ENCODE measurements around the gene C22orf23. TPM values are rescaled to one million over a fixed set of nuclear protein-coding genes. Genes with fewer than 3 reads are reported as not detected.

Gene C22orf23
- total and polyA plus RNA-seq, 2 of the 13 experiments (the other 11 are each of a cell fraction or from before 2014, with no cell fraction given) = 0.21 to 0.24 TPM

DNA sequence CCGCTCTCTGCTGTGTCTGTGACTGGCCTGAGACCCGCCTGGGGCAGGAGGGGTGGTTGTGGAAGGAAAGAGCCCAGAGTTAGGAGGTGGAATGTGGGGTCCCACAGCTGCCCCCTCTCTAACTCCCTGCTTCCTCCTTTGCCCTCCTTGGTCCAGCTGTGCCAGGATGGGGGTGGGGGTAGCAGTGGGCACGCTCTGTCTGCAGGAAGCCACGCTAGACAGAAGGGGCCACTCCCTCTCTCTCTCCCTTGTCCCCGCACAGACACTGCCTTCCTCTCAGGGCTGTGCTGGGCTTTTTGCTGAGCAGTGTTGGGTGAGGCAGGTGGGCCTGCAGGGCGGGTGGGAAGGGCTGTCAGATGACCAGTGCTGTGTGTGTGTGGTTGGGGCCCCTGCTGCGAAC, 33.0 kb upstream of the C22orf23 start (continued):
- TF ChIP-seq ZNF296 (CRISPR knock-in tag; conservative IDR thresholded peaks at IDR 0.05) (no peak), SMARCE1 (IDR thresholded peaks at IDR 0.05; ENCODE audit: borderline replicate concordance) (no peak), KAT7 (CRISPR knock-in tag; IDR thresholded peaks at IDR 0.05; ENCODE audit: borderline replicate concordance) (no peak), SALL1 (CRISPR knock-in tag; IDR thresholded peaks at IDR 0.05) (no peak), SP1 (IDR thresholded peaks at IDR 0.05) (no peak), SP1 (CRISPR knock-in tag; IDR thresholded peaks at IDR 0.05) (no peak), ARNT2 (CRISPR knock-in tag; IDR thresholded peaks at IDR 0.05; ENCODE audit: low read depth) (no peak), CREM (IDR thresholded peaks at IDR 0.05) (no peak), CREM (CRISPR knock-in tag; IDR thresholded peaks at IDR 0.05) (no peak), ZNF724P (CRISPR knock-in tag; IDR thresholded peaks at IDR 0.05; ENCODE audit: borderline replicate concordance) (no peak)
- TF ChIP-seq, protein P1, sequence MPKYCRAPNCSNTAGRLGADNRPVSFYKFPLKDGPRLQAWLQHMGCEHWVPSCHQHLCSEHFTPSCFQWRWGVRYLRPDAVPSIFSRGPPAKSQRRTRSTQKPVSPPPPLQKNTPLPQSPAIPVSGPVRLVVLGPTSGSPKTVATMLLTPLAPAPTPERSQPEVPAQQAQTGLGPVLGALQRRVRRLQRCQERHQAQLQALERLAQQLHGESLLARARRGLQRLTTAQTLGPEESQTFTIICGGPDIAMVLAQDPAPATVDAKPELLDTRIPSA (CRISPR knock-in tag; IDR thresholded peaks at IDR 0.05; ENCODE audit: borderline replicate concordance) = no peak
- TF ChIP-seq, protein P2, sequence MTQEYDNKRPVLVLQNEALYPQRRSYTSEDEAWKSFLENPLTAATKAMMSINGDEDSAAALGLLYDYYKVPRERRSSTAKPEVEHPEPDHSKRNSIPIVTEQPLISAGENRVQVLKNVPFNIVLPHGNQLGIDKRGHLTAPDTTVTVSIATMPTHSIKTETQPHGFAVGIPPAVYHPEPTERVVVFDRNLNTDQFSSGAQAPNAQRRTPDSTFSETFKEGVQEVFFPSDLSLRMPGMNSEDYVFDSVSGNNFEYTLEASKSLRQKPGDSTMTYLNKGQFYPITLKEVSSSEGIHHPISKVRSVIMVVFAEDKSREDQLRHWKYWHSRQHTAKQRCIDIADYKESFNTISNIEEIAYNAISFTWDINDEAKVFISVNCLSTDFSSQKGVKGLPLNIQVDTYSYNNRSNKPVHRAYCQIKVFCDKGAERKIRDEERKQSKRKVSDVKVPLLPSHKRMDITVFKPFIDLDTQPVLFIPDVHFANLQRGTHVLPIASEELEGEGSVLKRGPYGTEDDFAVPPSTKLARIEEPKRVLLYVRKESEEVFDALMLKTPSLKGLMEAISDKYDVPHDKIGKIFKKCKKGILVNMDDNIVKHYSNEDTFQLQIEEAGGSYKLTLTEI (CRISPR knock-in tag; conservative IDR thresholded peaks at IDR 0.05) = no peak

DNA sequence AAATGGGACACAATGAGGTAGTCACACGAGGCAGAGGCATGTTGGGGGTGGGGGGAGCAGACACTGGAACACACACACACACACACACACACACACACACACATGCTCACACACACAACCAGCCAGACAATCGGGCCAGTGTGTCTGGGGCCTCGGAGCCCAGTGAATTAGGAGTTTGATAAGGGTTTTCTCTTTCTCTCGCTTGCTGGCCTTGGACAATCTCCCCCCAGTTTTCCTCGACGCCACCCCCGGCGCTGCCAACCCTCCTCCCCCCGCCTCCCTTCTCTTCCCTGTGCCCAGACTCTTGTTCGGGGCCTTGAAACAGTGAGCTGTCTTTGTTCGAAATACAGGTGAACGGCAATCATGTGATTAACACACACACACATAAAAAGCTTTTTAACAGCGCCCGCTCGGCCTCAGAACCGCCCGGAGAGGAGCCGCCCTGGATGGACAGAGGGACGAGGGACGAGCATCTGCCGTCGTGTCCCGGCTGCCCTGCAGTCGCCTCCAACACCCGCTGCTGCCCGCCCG, 32.4 kb upstream of the C22orf23 start:
- Histone ChIP-seq H3K36me3 (replicated peaks in 1 of 2; ENCODE audit: control insufficient read depth in 1 of 2, insufficient read depth in 2 of 2, low read length in 2 of 2) (no peaks in the 10 kb centered on the region), H3K4me3 (replicated peaks in 1 of 3; ENCODE audit: insufficient read depth in 1 of 3, low read depth in 2 of 3, low read length in 3 of 3) (no peak overlapping the region), H3K9ac (ENCODE audit: insufficient read depth, low read depth, low read length) (no peak overlapping the region), H2AFZ (ENCODE audit: low read length) (no peak overlapping the region), H4K20me1 (ENCODE audit: insufficient read depth, low read length) (no peaks in the 10 kb centered on the region), H3K27me3 (ENCODE audit: control insufficient read depth in 1 of 2, insufficient read depth in 2 of 2, low read length in 2 of 2) (no peaks in the 10 kb centered on the region), H3K79me2 (ENCODE audit: insufficient read depth, low read length) (no peaks in the 10 kb centered on the region), H3K4me2 (ENCODE audit: low read depth, low read length) (no peak overlapping the region), H3K27ac (ENCODE audit: extremely low read length, insufficient read depth, low read length) (no peak overlapping the region), H3K9me3 (ENCODE audit: low read length) (no peaks in the 10 kb centered on the region), H3K4me1 (ENCODE audit: insufficient read depth, low read length) (peaks cover 22% of the 10 kb centered on the region)
- in situ Hi-C loops (cut with HindIII; ENCODE audit: extremely low pct_ligation_motif_present, low pct_unique_long_range_greater_than_20kb) = no loop called here
- no peak for FAIRE-seq
- 92% methylated on average over 27 of the region's 27 CpGs for WGBS (ENCODE audit: low lambda C conversion rate)
- intact Hi-C loops (cut with micrococcal nuclease; ENCODE audit: unreplicated experiment) = no loop called here
- CTCF ChIA-PET (ENCODE audit: low intra/inter-chr PET ratio, low total read pairs) = no interaction called here
- TF ChIP-seq HDAC6 (IDR thresholded peaks at IDR 0.05; ENCODE audit: low read depth, low read length) = no peak
- no peak for TF ChIP-seq ZNF251 (CRISPR knock-in tag; IDR thresholded peaks at IDR 0.05)
- TF ChIP-seq ZNF563 (CRISPR knock-in tag; IDR thresholded peaks at IDR 0.05) = no peak
- TF ChIP-seq ARNTL (CRISPR knock-in tag; IDR thresholded peaks at IDR 0.05) = no peak
- TF ChIP-seq, protein P3, sequence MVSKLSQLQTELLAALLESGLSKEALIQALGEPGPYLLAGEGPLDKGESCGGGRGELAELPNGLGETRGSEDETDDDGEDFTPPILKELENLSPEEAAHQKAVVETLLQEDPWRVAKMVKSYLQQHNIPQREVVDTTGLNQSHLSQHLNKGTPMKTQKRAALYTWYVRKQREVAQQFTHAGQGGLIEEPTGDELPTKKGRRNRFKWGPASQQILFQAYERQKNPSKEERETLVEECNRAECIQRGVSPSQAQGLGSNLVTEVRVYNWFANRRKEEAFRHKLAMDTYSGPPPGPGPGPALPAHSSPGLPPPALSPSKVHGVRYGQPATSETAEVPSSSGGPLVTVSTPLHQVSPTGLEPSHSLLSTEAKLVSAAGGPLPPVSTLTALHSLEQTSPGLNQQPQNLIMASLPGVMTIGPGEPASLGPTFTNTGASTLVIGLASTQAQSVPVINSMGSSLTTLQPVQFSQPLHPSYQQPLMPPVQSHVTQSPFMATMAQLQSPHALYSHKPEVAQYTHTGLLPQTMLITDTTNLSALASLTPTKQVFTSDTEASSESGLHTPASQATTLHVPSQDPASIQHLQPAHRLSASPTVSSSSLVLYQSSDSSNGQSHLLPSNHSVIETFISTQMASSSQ (IDR thresholded peaks at IDR 0.05; ENCODE audit: low read depth) = no peak
- TF ChIP-seq, protein P3 (CRISPR knock-in tag; IDR thresholded peaks at IDR 0.05; ENCODE audit: borderline replicate concordance) = no peak
- TF ChIP-seq ZNF713 (CRISPR knock-in tag; IDR thresholded peaks at IDR 0.05) = no peak
- no TSS peak for BruUV-seq (replicated peaks)
- POLR2A ChIA-PET = no interaction called here
- no peak for ATAC-seq
- DNase-seq (ENCODE audit: low spot score) = no peak

All from HepG2 (cell line).